CD1c-positive myeloid dendritic cell (primary cell): ENCODE measurements around the gene SPATA1.

ENCODE experiments used
- DNase-seq: peaks from one replicate; pipeline ENCODE4 v3.0.0-alpha.2; 2016; ENCODE audit errors: extremely low spot score

Gene SPATA1

GRCh38 chr1:84508510-84508909, 2.3 kb downstream of the SPATA1 start:
- DNase-seq, result no peak

DNA sequence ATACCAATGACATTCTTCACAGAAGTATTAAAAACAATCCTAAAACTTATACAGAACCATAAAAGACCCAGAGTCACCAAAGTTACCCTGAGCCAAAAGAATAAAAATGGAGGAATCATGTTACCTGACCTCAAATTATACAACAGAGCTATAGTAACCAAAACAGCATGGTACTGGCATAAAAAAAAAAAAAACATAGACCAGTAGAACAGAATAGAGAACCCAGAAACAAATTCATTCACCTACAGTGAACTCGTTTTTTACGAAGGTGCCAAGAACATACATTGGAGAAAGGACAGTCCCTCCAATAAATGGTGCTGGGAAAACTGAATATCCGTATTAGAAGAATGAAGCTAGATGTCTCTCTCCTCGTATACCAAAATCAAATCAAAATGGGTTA, 2.8 kb downstream of the SPATA1 start:
- no peak for DNase-seq

DNA sequence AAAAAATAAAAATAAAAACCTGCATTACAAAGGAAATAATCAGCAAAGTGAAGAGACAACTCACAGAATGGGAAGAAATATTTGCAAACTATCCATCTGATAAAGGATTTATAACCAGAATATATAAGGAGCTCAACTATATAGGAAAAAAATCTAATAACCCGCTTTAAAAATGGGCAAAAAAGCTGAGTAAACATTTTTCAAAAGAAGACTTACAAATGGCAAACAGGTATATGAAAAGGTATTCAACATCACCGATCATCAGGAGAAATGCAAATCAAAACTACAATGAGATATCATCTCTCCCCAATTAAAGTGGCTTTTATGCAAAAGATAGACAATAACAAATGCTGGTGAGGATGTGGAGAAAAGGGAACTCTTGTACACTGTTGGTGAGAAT, 4.0 kb downstream of the SPATA1 start:
- DNase-seq, result no peak

- no peak for DNase-seq
Observed at GRCh38 chr1:84510668-84511067, 4.5 kb downstream of the SPATA1 start.

GRCh38 chr1:84524590-84524989, 18.4 kb downstream of the SPATA1 start:
- no peak for DNase-seq

GRCh38 chr1:84525779-84526178, 19.6 kb downstream of the SPATA1 start:
- no peak for DNase-seq

GRCh38 chr1:84538599-84538998, 32.4 kb downstream of the SPATA1 start:
- no peak for DNase-seq

DNA sequence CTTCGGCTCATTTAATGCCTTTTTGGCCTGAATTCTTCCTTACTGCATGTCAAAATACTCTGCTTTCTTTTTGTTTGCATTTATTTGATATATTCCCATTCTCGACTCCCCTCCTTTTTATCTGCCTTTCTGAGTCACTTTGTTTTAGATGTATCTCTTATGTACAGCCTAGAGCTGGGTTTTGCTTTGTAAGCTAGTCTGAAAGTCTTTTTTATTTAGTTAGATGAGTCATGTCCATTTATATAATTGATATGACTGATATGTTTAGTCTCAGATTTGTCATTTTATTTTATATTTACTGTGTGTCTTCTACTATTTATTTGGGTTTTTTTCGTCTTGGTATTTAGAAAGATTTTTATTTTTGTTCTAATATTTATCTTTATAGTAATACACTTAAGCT, 33.8 kb downstream of the SPATA1 start:
- DNase-seq, result no peak

DNA sequence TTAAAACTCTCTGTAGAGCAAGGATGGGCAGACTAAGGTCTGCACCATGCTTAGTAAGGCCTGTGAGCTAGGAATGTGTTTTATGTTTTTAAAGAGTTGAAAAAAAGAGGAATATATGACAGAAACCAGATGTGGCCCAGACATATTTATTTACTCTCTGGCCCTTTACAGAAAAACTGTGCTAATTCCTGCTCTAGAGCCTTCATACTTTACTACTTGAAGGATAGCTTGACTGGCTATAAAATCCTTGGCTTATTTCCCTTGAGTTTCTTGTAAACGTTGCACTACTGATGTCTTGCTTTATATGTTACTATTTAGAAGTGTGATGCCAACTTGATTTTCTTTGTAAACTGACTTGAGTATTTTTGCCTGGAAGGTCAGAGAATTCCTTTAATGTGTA, 34.6 kb downstream of the SPATA1 start:
- DNase-seq, result no peak

- DNase-seq, result peak; percentile 14
Observed at GRCh38 chr1:84541679-84542078, 35.5 kb downstream of the SPATA1 start.

GRCh38 chr1:84550826-84551225, 44.6 kb downstream of the SPATA1 start:
- no peak for DNase-seq

DNA sequence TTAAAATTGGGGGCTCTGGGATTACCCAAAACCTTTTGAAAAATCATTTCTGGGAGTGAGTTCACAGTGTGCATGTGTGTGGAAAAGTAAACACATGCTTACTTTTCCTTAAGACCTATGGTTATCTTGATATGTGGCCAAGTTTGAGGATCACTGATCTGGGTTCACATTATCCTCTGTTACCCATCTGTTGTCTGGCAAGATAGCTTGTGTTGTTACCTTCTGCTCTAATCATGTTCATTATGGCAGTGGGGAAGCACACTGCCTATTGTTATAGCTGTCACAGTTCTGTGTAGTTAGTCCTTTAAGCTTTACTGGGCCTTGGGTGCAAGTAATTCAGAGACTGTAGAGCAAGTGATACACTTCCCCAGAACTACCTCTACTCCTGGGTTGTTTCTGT, 63.0 kb downstream of the SPATA1 start:
- no peak for DNase-seq

GRCh38 chr1:84570436-84571149, 64.4 kb downstream of the SPATA1 start:
- DNase-seq, result no peak

DNA sequence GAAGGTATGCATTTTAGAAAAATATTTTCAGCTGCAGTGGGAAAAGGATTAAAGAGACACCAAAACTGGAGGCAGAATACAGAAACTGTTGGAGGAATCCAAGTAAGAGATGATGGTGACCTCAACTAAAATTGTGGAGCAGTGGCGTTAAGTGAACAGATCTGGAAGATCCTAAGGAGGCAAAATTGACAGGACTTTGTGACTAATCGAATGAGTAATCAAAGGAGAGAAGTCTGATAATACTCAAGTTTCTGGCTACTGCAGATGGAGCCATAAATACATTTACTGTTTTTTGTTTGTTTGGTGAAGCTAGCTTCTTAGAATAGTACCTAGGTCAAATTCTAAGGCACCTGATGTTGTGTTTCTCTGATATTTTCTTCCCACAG, 65.0 kb downstream of the SPATA1 start:
- no peak for DNase-seq

DNA sequence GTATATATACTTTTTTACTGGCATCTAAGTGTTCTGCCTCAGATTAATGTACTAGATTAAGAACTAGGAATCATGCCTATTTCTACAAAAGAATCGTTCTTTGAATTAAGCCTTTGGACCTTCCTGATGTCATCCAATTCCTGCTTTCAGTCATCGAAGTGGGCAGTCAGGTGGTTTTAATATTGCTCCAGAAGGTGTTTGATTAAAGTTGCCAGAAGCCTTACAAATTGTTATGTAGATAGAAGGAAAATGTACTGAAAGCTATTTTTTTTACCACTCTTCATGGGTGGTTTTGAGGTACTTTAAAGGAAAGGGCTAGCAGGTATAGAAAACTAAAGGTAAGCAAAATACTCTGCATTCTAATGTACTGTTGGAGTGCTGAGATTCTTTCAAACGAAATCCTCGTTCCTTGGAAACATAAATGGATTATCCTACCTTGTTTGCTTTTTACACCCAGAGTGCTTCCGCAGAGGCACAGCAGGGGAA, 67.3 kb downstream of the SPATA1 start:
- DNase-seq, result peak; percentile 60

- peak; percentile 97 for DNase-seq
Observed at GRCh38 chr1:84573967-84574842, 68.0 kb downstream of the SPATA1 start, which contains the start of gene CTBS. Gene CTBS, minus strand, starts transcription at chr1:84574440. Its CDS starts 25 bp downstream, at chr1:84574415.

DNA sequence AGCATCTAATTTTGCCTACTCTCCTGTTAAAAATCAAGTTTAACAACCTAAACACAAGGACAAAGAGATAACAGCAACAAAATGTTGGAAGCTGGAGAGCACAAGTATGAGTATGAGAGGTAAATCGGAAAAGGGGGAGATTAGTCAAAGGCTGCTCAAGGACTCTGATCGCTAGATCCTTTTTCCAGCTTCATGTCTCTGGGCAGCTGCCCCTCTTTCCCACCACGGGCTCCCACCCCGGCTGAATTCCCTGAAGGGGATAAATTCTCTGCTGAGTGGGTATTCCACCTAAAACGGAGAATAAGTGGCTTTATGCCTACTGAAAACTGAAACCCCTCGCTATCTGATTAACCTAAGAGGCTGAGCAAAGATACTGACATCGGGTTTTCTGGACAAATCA, 68.8 kb downstream of the SPATA1 start:
- no peak for DNase-seq

DNA sequence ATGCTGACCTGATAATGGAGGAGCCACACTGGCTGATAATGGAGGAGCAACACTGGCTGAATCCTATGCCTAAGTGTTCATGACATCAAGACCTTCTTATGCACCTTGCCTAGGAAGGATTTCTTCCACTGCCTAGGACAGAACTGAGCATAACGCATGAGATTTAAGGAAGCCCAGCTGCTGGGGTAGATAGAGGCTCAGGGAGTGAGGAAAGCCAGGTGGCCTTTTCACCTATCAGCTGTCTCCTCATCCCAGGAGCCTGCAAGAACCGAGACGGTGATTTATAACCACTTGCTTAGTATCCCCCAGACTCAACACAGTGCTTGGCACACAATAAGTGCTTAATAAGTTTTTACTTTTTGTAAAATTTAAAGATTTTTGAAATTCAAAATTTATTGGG, 75.5 kb downstream of the SPATA1 start:
- DNase-seq, result no peak

DNA sequence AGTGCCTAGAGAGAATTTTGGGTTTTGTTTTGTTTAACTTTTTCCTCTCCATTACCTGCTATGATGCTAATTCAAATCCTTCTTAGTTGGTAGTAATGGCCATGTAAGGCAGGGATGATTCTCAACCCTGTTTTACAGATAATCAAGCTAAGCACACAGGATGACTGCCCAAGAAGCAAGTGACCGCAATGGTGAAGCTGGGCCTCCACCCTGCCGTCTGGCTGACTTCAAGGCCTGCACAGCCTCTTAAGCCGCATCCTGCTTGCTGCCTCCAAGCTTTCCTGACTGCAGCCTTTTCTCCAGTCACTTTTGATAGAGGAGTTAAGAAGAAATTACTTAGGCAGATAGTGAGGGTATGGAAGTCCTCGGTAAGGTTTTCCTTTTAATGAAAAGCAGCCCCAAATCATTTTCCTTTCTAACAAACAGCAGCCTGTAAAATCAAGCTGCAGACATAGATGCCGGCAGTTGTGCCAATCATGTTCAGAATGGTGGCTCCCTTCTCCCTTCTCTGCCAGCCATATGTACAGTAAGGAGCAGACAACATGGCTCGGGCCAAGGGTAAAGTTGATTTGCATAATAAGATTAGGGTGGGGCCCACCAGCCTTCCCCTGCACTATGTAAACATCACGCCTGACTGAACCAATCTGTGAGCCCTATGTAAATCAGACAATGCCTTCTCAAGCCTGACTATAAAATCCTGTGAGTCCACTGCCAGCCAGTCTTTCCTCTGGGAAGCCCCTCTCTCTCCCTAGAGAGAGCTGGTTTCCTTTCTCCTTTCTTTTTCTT, 76.8 kb downstream of the SPATA1 start:
- no peak for DNase-seq

DNA sequence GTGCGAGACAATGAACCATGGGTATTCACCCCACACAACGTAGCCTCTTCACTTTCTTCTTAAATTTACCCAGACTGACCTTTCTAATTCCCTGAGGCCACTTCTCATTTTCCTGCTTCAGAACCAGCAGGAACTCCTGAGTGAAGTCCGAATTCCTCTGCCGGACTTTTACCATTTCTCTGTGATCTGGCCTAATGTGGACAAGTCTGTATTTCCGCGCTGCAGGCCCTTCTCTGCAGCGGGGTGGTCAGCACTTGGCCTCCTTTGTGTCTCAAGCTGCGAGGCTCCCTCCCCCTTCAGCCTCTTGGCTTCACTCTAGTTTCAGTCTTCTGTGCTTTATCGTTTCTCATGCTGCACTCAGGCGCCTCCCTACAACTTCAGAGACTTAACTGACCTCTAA, 77.5 kb downstream of the SPATA1 start:
- no peak for DNase-seq

- no peak for DNase-seq
Observed at GRCh38 chr1:84584126-84584525, 77.9 kb downstream of the SPATA1 start.

DNA sequence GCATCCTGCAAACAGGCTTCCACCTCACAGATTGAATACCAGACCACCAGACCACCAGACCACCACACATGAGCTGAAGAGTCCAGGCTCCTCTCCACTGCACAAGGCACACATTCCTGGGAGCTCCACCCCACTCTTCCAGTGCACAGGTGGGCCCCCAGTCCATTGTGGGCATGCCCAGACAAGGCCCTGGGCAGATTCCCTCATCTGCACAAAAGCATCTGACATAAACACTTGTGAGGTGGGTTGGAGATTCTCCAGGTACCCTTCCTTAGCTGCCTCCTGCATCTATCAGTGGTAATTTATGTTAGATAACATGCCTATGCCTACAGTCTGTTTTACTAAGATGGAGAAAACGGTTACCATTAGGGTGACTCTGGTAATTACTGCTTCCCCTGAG, 79.6 kb downstream of the SPATA1 start:
- DNase-seq, result no peak
